K562 (cell line): ENCODE measurements around the gene OR10D3. TPM values are rescaled to one million over a fixed set of nuclear protein-coding genes. Genes with fewer than 3 reads are reported as not detected.

Experiments used
- ATF6 ChIP-seq: sonication (generic); formaldehyde crosslinking; IDR thresholded peaks from 2 replicates; pipeline ENCODE4 v1.4.0; 2020; ENCODE audit warnings: mild to moderate bottlenecking, missing genetic modification reagents
- BCOR ChIP-seq: fragments of 450-650 bp; IDR thresholded peaks from 2 replicates; pipeline ENCODE4 v1.6.1; 2016
- DMBX1 ChIP-seq: fragments of 250-450 bp; sonication (Bioruptor Pico); IDR thresholded peaks from 2 replicates; pipeline ENCODE4 v1.8.0; 2022; ENCODE audit warnings: inconsistent platforms, mild to moderate bottlenecking, moderate library complexity, borderline replicate concordance
- ESRRA ChIP-seq: fragments of 450-650 bp; IDR thresholded peaks from 2 replicates; pipeline ENCODE4 v1.6.1; 2014; ENCODE audit warnings: low read depth, mild to moderate bottlenecking, moderate library complexity, borderline replicate concordance
- FOXP1 ChIP-seq: sonication (generic); formaldehyde crosslinking; IDR thresholded peaks from 2 replicates; pipeline ENCODE4 v1.8.0; 2022; ENCODE audit warnings: mild to moderate bottlenecking, missing genetic modification reagents
- GTF2E2 ChIP-seq: fragments of 200-800 bp; sonication (Bioruptor generic); IDR thresholded peaks from 2 replicates; pipeline ENCODE4 v1.6.1; 2016; ENCODE audit warnings: missing genetic modification characterization, missing compliant biosample characterization
- JUNB ChIP-seq: fragments of 450-650 bp; formaldehyde crosslinking; conservative IDR thresholded peaks from 2 replicates; pipeline ENCODE4 v1.4.0; 2020; ENCODE audit warnings: mild to moderate bottlenecking
- KLF16 ChIP-seq: IDR thresholded peaks from 2 replicates; pipeline ENCODE4 v1.6.1; 2016; ENCODE audit warnings: antibody characterized with exemption
- MIER1 ChIP-seq: fragments of 450-650 bp; IDR thresholded peaks from 2 replicates; pipeline ENCODE4 v1.6.1; 2016; ENCODE audit warnings: antibody characterized with exemption, mild to moderate bottlenecking, low read depth
- NR4A1 ChIP-seq, 2 experiments: fragments of 250-450 bp in 1 of 2; fragments of 450-650 bp in 1 of 2; sonication (Bioruptor Pico) in 1 of 2; IDR thresholded peaks; 2 replicates each; pipeline versions ENCODE4 v1.4.0 to v1.6.1; 2016 to 2020; ENCODE audit warnings: mild to moderate bottlenecking in 2 of 2, missing compliant biosample characterization in 1 of 2, missing genetic modification characterization in 1 of 2, moderate library complexity in 1 of 2
- PTBP1 ChIP-seq: fragments of 200-400 bp; formaldehyde crosslinking; IDR thresholded peaks from 2 replicates; pipeline ENCODE4 v1.6.1; 2017; ENCODE audit warnings: low read depth, low read length
- RFX1 ChIP-seq: fragments of 450-650 bp; IDR thresholded peaks from 2 replicates; pipeline ENCODE4 v1.6.1; 2016; ENCODE audit warnings: mild to moderate bottlenecking, moderate library complexity
- RHOXF2B ChIP-seq: fragments of 250-450 bp; sonication (Bioruptor Pico); conservative IDR thresholded peaks from 2 replicates; pipeline ENCODE4 v1.5.1; 2021
- SAFB ChIP-seq: fragments of 200-400 bp; formaldehyde crosslinking; IDR thresholded peaks from 2 replicates; pipeline ENCODE4 v1.6.1; 2017; ENCODE audit warnings: low read depth, low read length, borderline replicate concordance
- SMARCA4 ChIP-seq: fragments of 450-650 bp; IDR thresholded peaks from 2 replicates; pipeline ENCODE4 v1.6.1; 2016
- TAF1 ChIP-seq: IDR thresholded peaks from 2 replicates; pipeline ENCODE4 v1.6.1; 2011; ENCODE audit warnings: mild to moderate bottlenecking, low read length, moderate library complexity; ENCODE audit not compliant: insufficient read depth, control insufficient read depth, severe bottlenecking; ENCODE audit errors: extremely low read depth
- TFAM ChIP-seq: fragments of 250-450 bp; sonication (Bioruptor Pico); conservative IDR thresholded peaks from 2 replicates; pipeline ENCODE4 v1.5.0; 2021; ENCODE audit warnings: mild to moderate bottlenecking, moderate library complexity
- XRCC3 ChIP-seq: fragments of 450-650 bp; IDR thresholded peaks from 2 replicates; pipeline ENCODE4 v1.6.1; 2017; ENCODE audit warnings: mild to moderate bottlenecking, moderate library complexity
- ZBTB7A ChIP-seq: IDR thresholded peaks from 2 replicates; pipeline ENCODE4 v1.6.1; 2011; ENCODE audit warnings: low read depth, mild to moderate bottlenecking, low read length, moderate library complexity, borderline replicate concordance; ENCODE audit not compliant: control insufficient read depth
- ZC3H4 ChIP-seq: sonication (generic); formaldehyde crosslinking; IDR thresholded peaks from 2 replicates; pipeline ENCODE4 v1.9.0; 2021; ENCODE audit warnings: missing genetic modification reagents, borderline replicate concordance
- ZNF140 ChIP-seq: fragments of 250-450 bp; sonication (Bioruptor Pico); IDR thresholded peaks from 2 replicates; pipeline ENCODE4 v1.8.0; 2021; ENCODE audit warnings: moderate library complexity, mild to moderate bottlenecking, inconsistent platforms
- ZNF436 ChIP-seq: fragments of 250-450, 450-650 bp; sonication (Bioruptor Pico); formaldehyde crosslinking; IDR thresholded peaks from 2 replicates; pipeline ENCODE4 v1.7.0; 2020; ENCODE audit warnings: mild to moderate bottlenecking
- ZNF561 ChIP-seq: fragments of 450-650 bp; formaldehyde crosslinking; conservative IDR thresholded peaks from 2 replicates; pipeline ENCODE4 v1.4.0; 2020; ENCODE audit warnings: mild to moderate bottlenecking, moderate library complexity
- ZNF76 ChIP-seq: fragments of 250-450 bp; sonication (Bioruptor Pico); IDR thresholded peaks from 2 replicates; pipeline ENCODE4 v1.4.0; 2020; ENCODE audit warnings: mild to moderate bottlenecking, moderate library complexity, borderline replicate concordance
- polyA plus RNA-seq, 8 experiments: library from polyadenylated mRNA; depleted of rRNA in 4 of 8; stranded (reverse) in 5 of 8; unstranded in 3 of 8; fragments of >200 nt; fragmentation: Nextera tagmentation in 2 of 8; fragmentation: Illumina TruSeq in 1 of 8; extraction: Ambion mirVana in 2 of 8; extraction: Trizol in 1 of 8; gene quantifications; 2 replicates each; pipeline versions ENCODE4 v1.2.1 to v1.2.3, GENCODE V29; 2011 to 2014; ENCODE audit warnings: inconsistent platforms in 1 of 8, missing spikeins in 1 of 8
- total RNA-seq, 7 experiments: library from RNA; depleted of rRNA in 6 of 7; stranded (reverse); fragments of >200 nt in 6 of 7; fragmentation: Illumina TruSeq in 2 of 7; extraction: Trizol in 2 of 7; gene quantifications; 2 replicates each; pipeline versions ENCODE4 v1.2.1 to v1.2.3, GENCODE V29; 2011 to 2021; ENCODE audit warnings: low replicate concordance in 1 of 7
- TF ChIP-seq, protein P1 (sequence below), 2 experiments: fragments of 450-650 bp; conservative IDR thresholded peaks; 2 replicates each; pipeline ENCODE4 v1.6.1; 2017; ENCODE audit warnings: mild to moderate bottlenecking in 2 of 2, moderate library complexity in 2 of 2

OR10D3 gene
- total and polyA plus RNA-seq, 9 of the 15 experiments (the other 6 are each of a cell fraction or from before 2014, with no cell fraction given) = 0.07 to 2.9 (median 0.80) TPM; not detected in 1

GRCh38 chr11:124202951-124203350, 19.8 kb downstream of the OR10D3 start (continued):
- TF ChIP-seq ZNF140 (CRISPR knock-in tag) (no peak), BCOR (no peak), ZNF76 (CRISPR knock-in tag) (no peak), ZC3H4 (no peak), TFAM (no peak), NR4A1 (CRISPR knock-in tag; IDR thresholded peaks at IDR 0.05) (no peak), NR4A1 (tag; IDR thresholded peaks at IDR 0.05) (no peak), MIER1 (no peak), JUNB (CRISPR knock-in tag) (no peak), ZNF561 (CRISPR knock-in tag) (no peak), ATF6 (CRISPR knock-in tag) (no peak), SAFB (no peak), ESRRA (no peak), TAF1 (no peak), XRCC3 (no peak), GTF2E2 (tag) (no peak), KLF16 (0 out of 2 replicates have a peak, but pooled peaks have one; percentile 7), FOXP1 (no peak), SMARCA4 (0 out of 2 replicates have a peak, but pooled peaks have one; percentile 14), ZBTB7A (no peak), RFX1 (no peak), PTBP1 (no peak), DMBX1 (CRISPR knock-in tag) (peak; percentile 35; the same call in 1 of the 2 replicates), RHOXF2B (CRISPR knock-in tag) (no peak), ZNF436 (CRISPR knock-in tag) (no peak)
- TF ChIP-seq, protein P1, sequence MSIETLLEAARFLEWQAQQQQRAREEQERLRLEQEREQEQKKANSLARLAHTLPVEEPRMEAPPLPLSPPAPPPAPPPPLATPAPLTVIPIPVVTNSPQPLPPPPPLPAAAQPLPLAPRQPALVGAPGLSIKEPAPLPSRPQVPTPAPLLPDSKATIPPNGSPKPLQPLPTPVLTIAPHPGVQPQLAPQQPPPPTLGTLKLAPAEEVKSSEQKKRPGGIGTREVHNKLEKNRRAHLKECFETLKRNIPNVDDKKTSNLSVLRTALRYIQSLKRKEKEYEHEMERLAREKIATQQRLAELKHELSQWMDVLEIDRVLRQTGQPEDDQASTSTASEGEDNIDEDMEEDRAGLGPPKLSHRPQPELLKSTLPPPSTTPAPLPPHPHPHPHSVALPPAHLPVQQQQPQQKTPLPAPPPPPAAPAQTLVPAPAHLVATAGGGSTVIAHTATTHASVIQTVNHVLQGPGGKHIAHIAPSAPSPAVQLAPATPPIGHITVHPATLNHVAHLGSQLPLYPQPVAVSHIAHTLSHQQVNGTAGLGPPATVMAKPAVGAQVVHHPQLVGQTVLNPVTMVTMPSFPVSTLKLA (conservative IDR thresholded peaks at IDR 0.05) = 0 out of 4 replicates have a peak, but pooled peaks of 1 of the 2 experiments have one; percentile 45
